ENCODE results near the gene MRGPRD.

The MRGPRD gene

GRCh38 chr11:68946416-68947090 is 34.2 kb downstream of the MRGPRD start:
- DNase-seq: no peak

GRCh38 chr11:68942751-68943271 is 38.0 kb downstream of the MRGPRD start:
- peak; percentile 78 for DNase-seq

DNA sequence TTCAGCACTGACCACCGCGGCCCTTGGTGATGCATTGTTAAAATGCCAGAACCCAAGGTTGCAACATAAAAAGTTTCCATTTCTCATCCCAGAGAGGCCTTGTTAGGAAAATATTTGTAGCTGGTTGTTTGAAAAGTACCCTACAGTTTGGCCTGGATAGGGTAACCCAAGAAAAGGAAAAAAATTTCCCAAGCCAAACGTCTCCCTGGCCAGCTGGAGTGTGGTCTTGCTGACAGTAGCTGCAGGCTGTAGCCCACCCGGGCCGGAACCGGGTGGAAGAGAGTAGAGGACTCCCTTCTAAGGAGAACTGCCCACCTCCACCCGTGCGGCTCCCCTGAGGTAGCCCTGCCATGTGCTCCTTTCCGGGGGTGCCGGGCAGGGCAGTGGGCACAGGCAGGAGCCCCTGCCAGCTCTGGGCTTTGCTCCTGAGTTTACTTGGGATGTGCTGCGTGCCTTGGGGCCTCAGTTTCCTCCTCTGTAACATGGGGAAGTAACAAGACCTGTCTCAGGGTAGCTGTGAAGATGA is 38.6 kb downstream of the MRGPRD start:
- no peak for DNase-seq

- no peak for DNase-seq
Measured at GRCh38 chr11:68941324-68942094, 39.3 kb downstream of the MRGPRD start.

- DNase-seq: no peak
Measured at GRCh38 chr11:68940651-68941323, 40.0 kb downstream of the MRGPRD start.

DNA sequence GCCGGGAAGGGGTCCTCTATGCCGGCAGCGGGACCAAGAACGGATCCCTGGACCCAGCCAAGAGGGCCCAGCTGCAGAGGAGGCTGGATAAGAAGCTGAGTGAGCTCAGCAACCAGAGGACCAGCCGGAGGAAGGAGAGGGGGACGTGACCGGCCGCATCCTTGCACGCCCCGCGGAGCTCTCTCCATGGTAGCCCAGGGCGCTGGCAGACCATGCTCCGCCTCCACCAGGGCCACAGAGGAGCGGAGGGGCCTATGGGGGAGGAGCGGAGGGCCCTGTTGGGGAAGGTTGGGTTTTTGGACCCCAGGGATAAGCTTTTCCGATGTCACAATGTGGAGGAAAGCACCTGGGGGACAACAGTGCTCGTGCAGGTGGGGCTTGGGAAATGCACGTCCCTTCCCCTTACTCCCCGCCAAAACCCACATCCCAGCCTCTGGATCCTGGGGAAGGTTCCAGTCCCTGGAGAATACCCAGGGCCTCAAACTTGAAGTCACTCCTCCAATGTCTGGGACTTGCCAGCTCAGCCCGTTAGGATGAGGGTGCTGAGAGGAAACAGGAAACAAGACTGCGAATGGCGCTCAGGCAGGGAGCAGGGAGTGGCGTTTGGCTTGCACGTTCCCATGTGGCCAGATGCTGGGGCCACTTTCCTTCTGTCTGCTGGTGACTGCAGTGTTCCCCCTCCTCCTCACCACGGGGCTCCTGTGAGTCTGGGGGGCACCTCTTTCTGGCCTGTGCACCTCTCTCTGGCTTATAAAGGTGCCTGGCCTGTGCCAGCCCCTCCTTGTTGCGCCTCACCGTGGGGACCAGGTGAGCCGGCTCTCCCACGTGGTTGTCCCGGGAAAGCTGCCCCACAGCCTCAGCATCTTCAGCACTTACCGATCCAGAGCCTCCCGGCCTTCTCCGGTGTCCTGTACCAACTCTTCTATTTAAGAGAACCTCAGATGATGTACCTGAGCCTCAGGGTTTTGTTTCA is 40.9 kb downstream of the MRGPRD start:
- DNase-seq: no peak

GRCh38 chr11:68938816-68939582 is 41.8 kb downstream of the MRGPRD start:
- DNase-seq: no peak

DNA sequence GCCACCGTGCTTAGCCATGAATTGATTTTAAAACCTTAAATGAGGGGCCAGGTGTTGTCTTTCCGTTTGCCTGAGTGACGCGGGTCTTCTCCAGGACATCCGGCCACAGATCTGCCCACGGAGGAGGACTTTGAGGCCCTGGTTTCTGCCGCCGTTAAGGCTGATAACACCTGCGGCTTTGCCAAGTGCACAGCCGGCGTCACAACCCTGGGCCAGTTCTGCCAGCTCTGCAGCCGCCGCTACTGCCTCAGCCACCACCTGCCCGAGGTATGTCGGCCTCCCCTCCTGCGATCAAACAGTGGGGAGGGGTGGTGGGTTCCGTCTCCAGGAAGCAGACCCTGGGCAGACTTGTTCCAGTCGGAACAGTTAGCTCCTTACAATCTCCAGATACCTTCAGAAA is 42.7 kb downstream of the MRGPRD start:
- DNase-seq: no peak

DNA sequence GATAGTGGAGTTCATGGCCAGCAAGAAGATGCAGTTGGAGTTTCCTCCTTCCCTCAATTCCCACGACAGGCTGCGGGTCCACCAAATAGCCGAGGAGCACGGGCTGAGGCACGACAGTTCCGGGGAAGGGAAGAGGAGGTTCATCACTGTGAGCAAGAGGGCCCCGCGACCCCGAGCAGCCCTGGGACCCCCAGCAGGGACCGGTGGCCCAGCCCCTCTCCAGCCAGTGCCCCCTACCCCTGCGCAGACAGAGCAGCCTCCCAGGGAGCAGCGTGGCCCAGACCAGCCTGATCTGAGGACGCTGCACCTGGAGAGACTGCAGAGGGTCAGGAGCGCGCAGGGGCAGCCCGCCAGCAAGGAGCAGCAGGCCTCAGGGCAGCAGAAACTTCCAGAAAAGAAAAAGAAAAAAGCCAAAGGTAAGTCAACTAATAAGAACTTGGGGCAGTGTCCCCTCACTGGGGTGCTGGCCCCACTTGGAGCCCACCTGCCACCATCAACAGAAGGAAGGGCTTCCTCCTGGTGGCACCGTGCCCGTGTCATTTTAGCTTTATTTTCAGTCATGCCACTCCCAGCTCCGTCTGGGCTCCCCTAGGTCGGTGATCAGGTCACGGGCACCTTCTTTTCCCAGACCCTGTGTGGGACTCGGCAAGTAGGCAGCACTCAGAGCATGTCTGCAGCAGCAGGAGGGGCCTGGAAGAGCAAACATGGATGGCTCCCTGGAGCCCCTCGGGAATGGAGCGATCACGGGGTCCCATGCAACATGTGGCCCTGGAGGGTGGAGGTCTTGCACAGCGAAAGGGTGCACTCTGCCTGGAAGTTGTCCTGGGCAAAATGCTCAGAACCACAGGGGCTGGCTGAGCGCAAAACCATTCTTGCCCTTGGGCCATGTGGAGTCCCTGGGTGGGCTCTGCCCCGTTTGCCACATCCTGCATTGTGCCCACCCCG is 43.8 kb downstream of the MRGPRD start:
- DNase-seq: no peak

GRCh38 chr11:68936358-68936636 is 44.5 kb downstream of the MRGPRD start:
- DNase-seq: no peak

GRCh38 chr11:68935516-68936357 is 45.0 kb downstream of the MRGPRD start:
- DNase-seq: no peak

- DNase-seq: no peak
Measured at GRCh38 chr11:68935066-68935465, 45.7 kb downstream of the MRGPRD start.

DNA sequence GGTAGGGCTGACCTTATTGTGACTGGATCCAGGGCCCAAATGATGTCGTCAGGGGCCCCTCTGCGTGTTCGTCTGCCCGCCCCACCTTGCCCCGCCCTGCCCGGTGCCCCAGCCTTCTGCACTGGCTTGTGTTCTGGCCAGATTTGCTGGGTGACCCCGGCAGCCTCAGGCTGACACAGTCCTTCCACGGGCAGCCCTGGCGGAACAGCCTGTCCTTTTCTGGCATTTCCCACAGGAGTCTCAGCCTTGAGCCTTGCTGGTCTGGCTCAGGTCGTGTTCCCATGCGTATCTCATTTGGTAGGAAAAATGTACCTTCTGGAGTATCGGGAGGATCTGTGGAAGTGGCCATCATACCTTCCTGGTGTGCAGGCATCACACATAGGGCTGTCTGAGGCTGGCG is 46.1 kb downstream of the MRGPRD start:
- no peak for DNase-seq

DNA sequence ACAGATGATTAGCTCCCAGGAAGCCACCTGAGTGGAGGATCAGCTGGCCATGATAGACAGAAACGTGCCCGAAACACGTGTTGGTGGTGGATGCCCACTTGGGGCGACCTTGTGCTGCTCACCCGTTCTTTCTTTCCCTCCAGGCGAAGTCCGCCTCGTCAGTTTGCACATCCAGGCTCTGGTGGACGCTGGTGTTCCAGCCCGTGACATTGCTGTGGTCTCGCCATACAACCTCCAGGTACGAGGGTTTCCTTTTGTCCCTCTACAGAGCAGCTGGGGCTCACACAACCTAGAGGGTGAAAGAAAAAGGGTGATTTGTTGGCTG is 46.5 kb downstream of the MRGPRD start:
- DNase-seq: no peak

DNA sequence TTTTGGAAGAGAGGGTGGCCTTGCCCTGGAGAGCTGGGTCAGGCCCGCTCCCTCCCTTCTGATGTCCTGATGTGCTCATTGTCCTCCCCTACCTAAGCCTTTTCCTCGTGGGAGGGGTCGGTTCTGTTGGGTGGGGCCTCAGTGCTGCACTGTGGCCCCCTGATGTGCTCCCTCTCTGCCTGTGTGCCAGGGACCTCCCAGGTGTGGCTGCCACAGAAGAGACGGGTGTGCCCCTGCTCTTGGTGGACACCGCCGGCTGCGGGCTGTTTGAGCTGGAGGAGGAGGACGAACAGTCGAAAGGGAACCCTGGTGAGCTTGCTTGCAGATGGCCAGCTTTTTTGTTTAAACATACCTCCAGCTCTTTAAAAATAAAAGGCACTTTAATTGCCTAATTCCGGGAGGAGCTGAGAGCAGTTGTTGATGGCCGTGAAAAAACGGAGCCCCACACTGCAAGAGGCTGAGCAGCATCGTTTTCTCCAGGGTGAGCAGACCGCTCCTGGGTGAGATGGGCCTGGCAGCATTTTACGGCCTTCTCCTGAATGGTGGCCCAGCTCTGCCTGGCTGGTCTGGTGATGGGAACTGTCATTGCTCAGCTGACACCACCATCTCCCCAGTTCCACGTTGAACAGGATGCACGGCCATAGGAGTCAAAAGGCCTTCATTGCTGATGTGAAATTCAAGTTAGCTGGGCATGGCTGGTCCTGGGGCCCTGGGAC is 47.0 kb downstream of the MRGPRD start:
- no peak for DNase-seq

- no peak for DNase-seq
Measured at GRCh38 chr11:68932933-68933577, 47.7 kb downstream of the MRGPRD start.

- no peak for DNase-seq
Measured at GRCh38 chr11:68932358-68932757, 48.4 kb downstream of the MRGPRD start.

DNA sequence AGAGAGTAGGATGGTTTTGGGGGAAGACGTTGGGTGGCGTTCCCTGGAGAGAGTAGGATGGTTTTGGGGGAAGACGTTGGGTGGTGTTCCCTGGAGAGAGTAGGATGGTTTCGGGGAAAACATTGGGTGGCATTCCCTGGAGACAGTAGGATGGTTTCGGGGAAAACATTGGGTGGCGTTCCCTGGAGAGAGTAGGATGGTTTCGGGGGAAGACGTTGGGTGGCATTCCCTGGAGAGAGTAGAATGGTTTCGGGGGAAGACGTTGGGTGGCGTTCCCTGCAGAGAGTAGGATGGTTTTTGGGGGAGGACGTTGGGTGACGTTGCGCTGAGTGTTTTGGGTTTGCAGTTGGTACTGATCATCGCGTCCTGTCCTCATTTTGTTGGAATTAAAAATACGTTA is 48.9 kb downstream of the MRGPRD start:
- no peak for DNase-seq

Measured in right hindlimb (tissue), 1 donor.